OCI-LY1 (cell line): ENCODE measurements around the gene SYCP3.

ENCODE experiments used
- CTCF ChIP-seq: fragments of 200-600 bp; sonication (generic), shearing (Covaris generic); IDR thresholded peaks from 2 replicates; pipeline ENCODE4 v1.5.1; 2017; ENCODE audit warnings: mild to moderate bottlenecking, antibody characterized with exemption, low read length, moderate library complexity, mixed read lengths
- EZH2 ChIP-seq: fragments of 200-600 bp; sonication (generic), shearing (Covaris generic); IDR thresholded peaks from 2 replicates; pipeline ENCODE4 v1.8.0; 2017; ENCODE audit warnings: borderline replicate concordance, mixed run types, mild to moderate bottlenecking, antibody characterized with exemption, low read length, moderate library complexity, mixed read lengths

GRCh38 chr12:101698800-101699347 is 40.4 kb downstream of the SYCP3 start:
- TF ChIP-seq CTCF: peak; percentile 57
- TF ChIP-seq EZH2: no peak
